ENCODE data around the gene CHST11. TPM values are rescaled to one million over a fixed set of nuclear protein-coding genes. Genes with fewer than 3 reads are reported as not detected.

CHST11 gene
- total RNA-seq, 1 donor from 2014 or later: 15.5 TPM

DNA sequence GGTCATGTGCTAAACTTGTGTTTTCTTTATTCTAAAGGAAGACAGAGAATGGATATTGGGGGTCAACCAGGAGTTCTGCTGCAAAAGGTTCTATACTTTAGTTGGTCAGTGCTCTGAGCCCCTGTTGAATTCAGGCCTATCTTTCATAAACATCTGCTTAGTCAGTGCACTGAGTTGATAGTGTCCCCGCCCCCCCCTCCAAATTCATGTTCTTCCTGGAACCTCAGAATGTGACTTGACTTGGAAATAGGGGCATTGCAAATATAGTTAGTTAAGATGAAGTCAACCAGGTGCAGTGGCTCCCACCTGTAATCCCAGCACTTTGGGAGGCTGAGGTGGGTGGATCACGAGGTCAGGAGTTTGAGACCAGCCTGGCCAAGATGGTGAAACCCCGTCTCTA, 23.3 kb downstream of the CHST11 start:
- DNase-seq (ENCODE audit: extremely low spot score, unreplicated experiment): no peak
- H3K27ac Mint-ChIP-seq: no peak overlapping the region
- H3K9me3 Mint-ChIP-seq: peaks cover 5% of the 10 kb centered on the region
- H3K27me3 Mint-ChIP-seq: no peaks in the 10 kb centered on the region
- peaks cover 4% of the 10 kb centered on the region for H3K4me1 Mint-ChIP-seq (ENCODE audit: unreplicated experiment)
- no peak for TF ChIP-seq CTCF (conservative IDR thresholded peaks at IDR 0.05)
- H3K36me3 Mint-ChIP-seq: peaks cover 8% of the 10 kb centered on the region
- no peak overlapping the region for H3K4me3 Mint-ChIP-seq

DNA sequence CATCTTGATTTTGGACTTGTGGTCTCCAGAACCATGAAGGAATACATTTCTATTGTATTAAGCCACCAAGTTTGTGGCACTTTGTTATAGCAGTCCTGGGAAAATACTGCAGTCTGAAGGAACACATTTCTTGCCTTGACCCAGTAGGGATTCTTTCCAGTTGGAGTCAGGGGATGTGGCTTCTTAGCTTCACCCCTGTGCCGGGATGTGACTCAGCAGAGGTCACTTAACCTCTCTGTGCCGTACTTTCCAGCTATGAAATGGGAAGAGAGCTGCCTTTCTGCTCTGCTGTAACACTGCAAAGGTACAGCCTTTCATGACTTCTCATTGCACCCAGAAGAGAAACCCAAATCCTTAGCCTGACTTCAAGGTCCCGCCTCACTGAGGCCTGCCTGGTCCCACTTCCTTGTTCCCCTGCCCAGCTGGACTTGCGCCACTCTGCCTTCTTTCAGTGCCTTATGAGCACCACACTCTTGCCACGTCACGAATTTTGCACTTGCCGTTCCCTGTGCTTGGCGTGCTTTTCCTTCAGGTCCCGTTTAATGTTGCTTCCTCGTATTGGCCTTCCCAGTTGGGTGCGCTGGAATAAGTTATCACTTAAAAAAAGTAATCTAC, 24.2 kb downstream of the CHST11 start:
- DNase-seq (ENCODE audit: extremely low spot score, unreplicated experiment): no peak
- Mint-ChIP-seq H3K27me3 (no peaks in the 10 kb centered on the region), H3K27ac (no peak overlapping the region), H3K4me1 (ENCODE audit: unreplicated experiment) (peaks cover 7% of the 10 kb centered on the region), H3K36me3 (peaks cover 8% of the 10 kb centered on the region), H3K4me3 (no peak overlapping the region), H3K9me3 (peaks cover 5% of the 10 kb centered on the region)
- TF ChIP-seq CTCF (conservative IDR thresholded peaks at IDR 0.05): no peak

DNA sequence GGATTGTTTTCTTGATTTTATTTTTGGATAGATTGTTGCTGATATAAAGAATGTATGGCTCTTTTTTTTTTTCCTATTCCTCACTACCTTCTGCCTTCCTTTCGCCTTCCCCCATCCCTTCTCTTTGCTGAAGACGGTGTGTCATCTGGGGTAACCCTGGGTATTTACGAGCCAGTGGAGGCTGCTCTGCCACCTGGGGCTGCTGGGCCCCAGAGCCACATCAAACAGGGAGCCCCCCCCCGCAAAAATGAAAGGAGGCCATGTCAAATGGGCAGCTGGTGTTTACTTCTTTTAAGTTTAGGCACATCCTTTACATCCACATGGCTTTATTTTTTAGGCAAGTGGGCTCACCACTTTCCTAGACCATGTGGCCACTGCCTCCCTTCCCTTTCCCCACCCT, 25.4 kb downstream of the CHST11 start:
- peaks cover 8% of the 10 kb centered on the region for H3K36me3 Mint-ChIP-seq
- no peak overlapping the region for H3K27ac Mint-ChIP-seq
- H3K9me3 Mint-ChIP-seq: peaks cover 5% of the 10 kb centered on the region
- peaks cover 17% of the 10 kb centered on the region for H3K4me1 Mint-ChIP-seq (ENCODE audit: unreplicated experiment)
- H3K4me3 Mint-ChIP-seq: no peak overlapping the region
- no peaks in the 10 kb centered on the region for H3K27me3 Mint-ChIP-seq
- TF ChIP-seq CTCF (conservative IDR thresholded peaks at IDR 0.05): no peak
- DNase-seq (ENCODE audit: extremely low spot score, unreplicated experiment): no peak

- no peak for DNase-seq (ENCODE audit: extremely low spot score, unreplicated experiment)
- no peak for TF ChIP-seq CTCF (conservative IDR thresholded peaks at IDR 0.05)
- Mint-ChIP-seq H3K4me1 (ENCODE audit: unreplicated experiment) (peaks cover 21% of the 10 kb centered on the region), H3K27me3 (no peaks in the 10 kb centered on the region), H3K4me3 (no peak overlapping the region), H3K27ac (no peak overlapping the region), H3K9me3 (peaks cover 3% of the 10 kb centered on the region), H3K36me3 (peaks cover 6% of the 10 kb centered on the region)
These were observed 26.0 kb downstream of the CHST11 start for GRCh38 chr12:104482748-104483147.

- Mint-ChIP-seq H3K27me3 (no peaks in the 10 kb centered on the region), H3K4me3 (no peak overlapping the region), H3K36me3 (peaks cover 7% of the 10 kb centered on the region), H3K4me1 (ENCODE audit: unreplicated experiment) (peaks cover 21% of the 10 kb centered on the region), H3K27ac (no peak overlapping the region), H3K9me3 (no peaks in the 10 kb centered on the region)
- DNase-seq (ENCODE audit: extremely low spot score, unreplicated experiment): no peak
- TF ChIP-seq CTCF (conservative IDR thresholded peaks at IDR 0.05): no peak
These were observed 27.3 kb downstream of the CHST11 start for GRCh38 chr12:104484079-104484478.
